Activated CD8-positive, alpha-beta memory T cell treated with anti-CD3 and anti-CD28 coated beads, Interleukin-2, amount 10 ng/mL, durations not matched to agents 7 days and 5 days (primary cell): Measurements from ENCODE around the gene CSPG5. TPM values are rescaled to one million over a fixed set of nuclear protein-coding genes. Genes with fewer than 3 reads are reported as not detected.
A peak's percentile ranks its signal among the peaks of the same experiment; 100 is the strongest.

Experiments used
- ATAC-seq: fragments of 150-1000 bp; cut with Tn5 transposase; one replicate; pipeline ENCODE4 v1.10.0; 2021; ENCODE audit warnings: moderate library complexity
- CTCF ChIA-PET: fragments of 350-600 bp; sonication (Branson Sonifier 250); formaldehyde crosslinking; loops from one replicate; lab custom pipeline; 2021; ENCODE audit warnings: antibody characterized with exemption; lab: Charles Lee
- DNase-seq: peaks from one replicate; pipeline ENCODE4 v3.0.0-alpha.2; 2020
- H3K27ac Mint-ChIP-seq: one replicate; pipeline ENCODE4 v1.8.0; 2021; ENCODE audit warnings: mild to moderate bottlenecking, mixed read lengths
- H3K27me3 Mint-ChIP-seq: one replicate; pipeline ENCODE4 v1.8.0; 2021; ENCODE audit warnings: mixed read lengths
- H3K36me3 Mint-ChIP-seq: one replicate; pipeline ENCODE4 v1.8.0; 2021; ENCODE audit warnings: mild to moderate bottlenecking, mixed read lengths
- H3K4me1 Mint-ChIP-seq: one replicate; pipeline ENCODE4 v1.8.0; 2021; ENCODE audit warnings: mixed read lengths
- H3K4me3 Mint-ChIP-seq: one replicate; pipeline ENCODE4 v1.8.0; 2021; ENCODE audit warnings: mild to moderate bottlenecking, moderate library complexity, mixed read lengths
- H3K9me3 Mint-ChIP-seq: one replicate; pipeline ENCODE4 v1.8.0; 2022; ENCODE audit warnings: low read depth, mixed read lengths
- total RNA-seq, 2 experiments: library from RNA; stranded (reverse); gene quantifications; one replicate each; pipeline ENCODE4 v1.2.3, GENCODE V29; 2021

Gene CSPG5, protein sequence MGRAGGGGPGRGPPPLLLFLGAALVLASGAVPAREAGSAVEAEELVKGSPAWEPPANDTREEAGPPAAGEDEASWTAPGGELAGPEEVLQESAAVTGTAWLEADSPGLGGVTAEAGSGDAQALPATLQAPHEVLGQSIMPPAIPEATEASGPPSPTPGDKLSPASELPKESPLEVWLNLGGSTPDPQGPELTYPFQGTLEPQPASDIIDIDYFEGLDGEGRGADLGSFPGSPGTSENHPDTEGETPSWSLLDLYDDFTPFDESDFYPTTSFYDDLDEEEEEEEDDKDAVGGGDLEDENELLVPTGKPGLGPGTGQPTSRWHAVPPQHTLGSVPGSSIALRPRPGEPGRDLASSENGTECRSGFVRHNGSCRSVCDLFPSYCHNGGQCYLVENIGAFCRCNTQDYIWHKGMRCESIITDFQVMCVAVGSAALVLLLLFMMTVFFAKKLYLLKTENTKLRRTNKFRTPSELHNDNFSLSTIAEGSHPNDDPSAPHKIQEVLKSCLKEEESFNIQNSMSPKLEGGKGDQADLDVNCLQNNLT
- under 1 TPM; 0.21 to 0.32 TPM for total RNA-seq

DNA sequence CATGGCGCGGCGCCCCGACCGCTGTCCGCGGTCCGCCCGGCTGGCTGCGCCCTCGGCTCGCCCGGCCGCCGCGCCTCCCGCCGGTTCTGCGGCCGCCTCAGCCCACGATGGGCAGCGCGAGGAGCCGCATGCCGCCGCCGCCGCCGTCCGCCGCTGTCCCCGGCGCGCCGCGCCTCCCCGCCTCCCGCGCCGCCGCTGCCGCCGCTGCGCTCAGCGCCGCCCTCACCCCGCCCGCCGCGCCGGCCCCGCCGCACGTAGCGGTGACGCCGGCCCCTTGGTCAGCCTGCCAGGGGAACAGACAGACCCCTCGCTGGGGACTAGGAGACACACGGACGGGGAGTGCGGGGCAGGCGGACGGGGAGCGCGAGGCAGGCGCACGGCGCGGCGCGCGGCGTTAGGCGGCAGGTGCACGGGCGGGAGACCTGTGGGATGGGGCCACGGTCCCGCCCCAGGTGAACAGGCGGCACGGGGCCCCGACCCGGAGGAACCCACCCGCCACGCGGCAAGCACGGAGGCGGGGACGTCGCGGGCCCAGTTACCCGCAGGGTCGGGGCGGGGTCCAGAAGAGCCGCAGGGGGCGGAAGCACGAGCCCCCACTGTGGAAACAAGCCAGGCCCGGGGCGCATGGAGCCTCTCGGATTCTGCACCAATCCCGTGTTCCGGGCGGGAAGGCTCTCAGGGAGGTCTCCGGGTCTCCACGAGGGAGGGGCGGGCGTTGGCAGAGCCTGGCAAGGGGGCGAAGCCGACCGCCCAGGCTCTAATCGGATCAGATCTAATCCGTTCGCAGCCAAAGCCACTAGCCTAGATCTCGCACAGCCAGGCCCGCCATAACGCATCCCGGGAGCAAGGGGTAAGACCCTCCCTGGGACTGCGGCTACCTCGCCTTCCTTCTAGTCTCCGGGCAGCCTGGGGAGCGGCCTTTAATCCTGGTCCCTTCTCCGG lies at the start of gene CSPG5:
Gene CSPG5 (minus strand): TSS at position 175 of the 942 bp plus-strand sequence. CDS start 172 bp downstream, at position 3.
- peak within 1 kb of the TSS; percentile 54 for H3K4me3 Mint-ChIP-seq
- H3K27ac Mint-ChIP-seq = no peak within 1 kb of the TSS
- no peak for DNase-seq
- no peaks in the 10 kb centered on the region for H3K36me3 Mint-ChIP-seq
- H3K27me3 Mint-ChIP-seq = peaks cover 40% of the 10 kb centered on the region
- H3K9me3 Mint-ChIP-seq = no peaks in the 10 kb centered on the region
- peak; percentile 56 for ATAC-seq
- CTCF ChIA-PET = interaction anchor here (0.6 to 2.2 kb wide), 2 partner anchors 58 to 158 kb away, joined by 3 to 11 read pairs; no protein-coding TSS in a partner anchor
- no peaks in the 10 kb centered on the region for H3K4me1 Mint-ChIP-seq

DNA sequence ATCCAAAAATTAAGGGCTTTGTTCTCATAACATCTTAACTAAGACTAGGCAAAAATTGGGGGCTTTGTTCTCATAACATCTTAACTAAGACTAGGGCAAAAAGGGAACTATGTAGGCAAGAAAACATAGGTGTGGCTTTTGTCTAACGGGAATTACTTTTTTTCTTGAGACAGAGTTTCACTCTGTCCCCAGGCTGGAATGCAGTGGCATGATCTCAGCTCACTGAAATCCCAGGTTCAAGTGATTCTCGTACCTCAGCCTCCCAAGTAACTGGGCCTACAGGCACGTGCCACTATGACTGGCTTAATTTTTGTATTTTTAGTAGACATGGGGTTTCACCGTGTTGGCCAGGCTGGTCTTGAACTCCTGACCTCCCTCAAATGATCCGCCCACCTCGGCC lies 49.8 kb upstream of the CSPG5 start:
- CTCF ChIA-PET = interaction anchor here (1.0 kb wide), 1 partner anchor 36 kb away, joined by 3 read pairs; no protein-coding TSS in a partner anchor
- Mint-ChIP-seq H3K4me3 (no peak overlapping the region), H3K9me3 (no peaks in the 10 kb centered on the region), H3K4me1 (no peaks in the 10 kb centered on the region), H3K27ac (no peak overlapping the region), H3K36me3 (peaks cover 18% of the 10 kb centered on the region), H3K27me3 (no peaks in the 10 kb centered on the region)
- DNase-seq (no peak), ATAC-seq (no peak)

GRCh38 chr3:47622671-47623461 lies 44.2 kb upstream of the CSPG5 start:
- Mint-ChIP-seq H3K4me1 (peaks cover 3% of the 10 kb centered on the region), H3K27me3 (no peaks in the 10 kb centered on the region), H3K4me3 (no peak overlapping the region), H3K27ac (peak overlapping the region; percentile 37), H3K9me3 (no peaks in the 10 kb centered on the region), H3K36me3 (peaks cover 32% of the 10 kb centered on the region)
- CTCF ChIA-PET = interaction anchor here (0.7 kb wide), 1 partner anchor 129 kb away, joined by 3 read pairs; no protein-coding TSS in a partner anchor
- DNase-seq = no peak
- ATAC-seq = no peak

GRCh38 chr3:47617086-47618010 lies 38.7 kb upstream of the CSPG5 start:
- Mint-ChIP-seq H3K36me3 (peaks cover 32% of the 10 kb centered on the region), H3K4me1 (no peaks in the 10 kb centered on the region), H3K27me3 (no peaks in the 10 kb centered on the region), H3K4me3 (no peak overlapping the region), H3K27ac (no peak overlapping the region), H3K9me3 (no peaks in the 10 kb centered on the region)
- CTCF ChIA-PET = interaction anchor here (1.0 kb wide), 1 partner anchor 17 kb away, joined by 3 read pairs; no protein-coding TSS in a partner anchor
- no peak for ATAC-seq
- DNase-seq = no peak

DNA sequence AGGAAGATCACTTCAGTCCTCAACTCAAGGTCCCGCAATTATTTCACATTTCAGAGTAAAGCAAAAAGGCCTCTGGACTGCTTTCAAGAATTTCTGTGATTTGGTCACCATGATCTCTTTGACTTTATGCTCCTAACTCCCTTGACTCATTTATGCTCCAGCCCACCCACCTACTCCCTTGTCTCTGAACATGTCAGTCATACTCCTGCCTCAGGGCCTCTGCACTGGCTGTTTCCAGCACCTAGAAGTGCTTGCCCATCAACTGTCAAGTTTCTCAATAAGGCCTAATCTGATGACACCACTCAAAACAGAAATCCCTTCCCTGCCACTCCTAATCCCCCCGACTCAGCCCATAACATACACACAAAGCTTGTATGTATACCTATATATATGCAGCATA lies 36.1 kb upstream of the CSPG5 start:
- H3K27ac Mint-ChIP-seq = no peak overlapping the region
- no peak overlapping the region for H3K4me3 Mint-ChIP-seq
- H3K27me3 Mint-ChIP-seq = no peaks in the 10 kb centered on the region
- no peaks in the 10 kb centered on the region for H3K9me3 Mint-ChIP-seq
- CTCF ChIA-PET = no interaction called here
- ATAC-seq = no peak
- peaks cover 33% of the 10 kb centered on the region for H3K36me3 Mint-ChIP-seq
- H3K4me1 Mint-ChIP-seq = peaks cover 3% of the 10 kb centered on the region
- DNase-seq = no peak

GRCh38 chr3:47613722-47614121 lies 35.1 kb upstream of the CSPG5 start:
- Mint-ChIP-seq H3K4me1 (peaks cover 3% of the 10 kb centered on the region), H3K27ac (no peak overlapping the region)
- CTCF ChIA-PET = interaction anchor here (0.5 to 0.6 kb wide), 2 partner anchors 135 to 249 kb away, joined by 3 to 4 read pairs; no protein-coding TSS in a partner anchor

GRCh38 chr3:47612879-47613278 lies 34.2 kb upstream of the CSPG5 start:
- Mint-ChIP-seq H3K4me1 (peaks cover 3% of the 10 kb centered on the region), H3K9me3 (no peaks in the 10 kb centered on the region), H3K36me3 (peaks cover 37% of the 10 kb centered on the region), H3K27me3 (no peaks in the 10 kb centered on the region), H3K27ac (no peak overlapping the region), H3K4me3 (no peak overlapping the region)
- ATAC-seq = no peak
- CTCF ChIA-PET = no interaction called here
- no peak for DNase-seq

More at GRCh38 chr3:47613722-47614121, 35.1 kb upstream of the CSPG5 start:
- no peaks in the 10 kb centered on the region for H3K9me3 Mint-ChIP-seq
- H3K27me3 Mint-ChIP-seq = no peaks in the 10 kb centered on the region
- ATAC-seq (no peak), DNase-seq (no peak)
- H3K36me3 Mint-ChIP-seq = peaks cover 33% of the 10 kb centered on the region
- H3K4me3 Mint-ChIP-seq = no peak overlapping the region

DNA sequence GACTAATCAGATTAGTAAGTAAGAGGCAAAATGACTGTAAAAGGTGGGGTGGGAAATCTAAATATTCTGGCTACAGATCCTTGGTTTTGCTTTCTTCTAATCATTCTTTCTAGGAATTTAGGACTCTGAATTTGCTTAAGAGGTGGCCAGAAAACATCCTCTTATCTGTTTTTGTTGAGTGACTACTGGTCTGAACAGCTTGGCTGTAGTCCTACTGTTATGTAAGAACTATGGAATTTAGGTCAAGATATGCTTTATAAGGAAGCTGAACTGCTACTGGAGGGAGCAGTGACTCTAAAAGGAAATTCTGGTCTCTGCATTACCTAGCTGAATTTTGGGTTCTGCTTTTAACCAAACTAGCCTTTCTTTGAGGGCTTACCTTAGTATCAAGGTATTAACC lies 33.5 kb upstream of the CSPG5 start:
- CTCF ChIA-PET = no interaction called here
- H3K4me1 Mint-ChIP-seq = peaks cover 3% of the 10 kb centered on the region
- no peaks in the 10 kb centered on the region for H3K9me3 Mint-ChIP-seq
- no peak overlapping the region for H3K4me3 Mint-ChIP-seq
- H3K27ac Mint-ChIP-seq = peak overlapping the region; percentile 26
- peaks cover 31% of the 10 kb centered on the region for H3K36me3 Mint-ChIP-seq
- ATAC-seq (no peak), DNase-seq (no peak)
- no peaks in the 10 kb centered on the region for H3K27me3 Mint-ChIP-seq

GRCh38 chr3:47611576-47611975 lies 32.9 kb upstream of the CSPG5 start:
- CTCF ChIA-PET = no interaction called here
- ATAC-seq (no peak), DNase-seq (no peak)
- no peaks in the 10 kb centered on the region for H3K27me3 Mint-ChIP-seq
- H3K27ac Mint-ChIP-seq = no peak overlapping the region
- no peaks in the 10 kb centered on the region for H3K9me3 Mint-ChIP-seq
- no peak overlapping the region for H3K4me3 Mint-ChIP-seq
- peaks cover 31% of the 10 kb centered on the region for H3K36me3 Mint-ChIP-seq
- peaks cover 3% of the 10 kb centered on the region for H3K4me1 Mint-ChIP-seq

DNA sequence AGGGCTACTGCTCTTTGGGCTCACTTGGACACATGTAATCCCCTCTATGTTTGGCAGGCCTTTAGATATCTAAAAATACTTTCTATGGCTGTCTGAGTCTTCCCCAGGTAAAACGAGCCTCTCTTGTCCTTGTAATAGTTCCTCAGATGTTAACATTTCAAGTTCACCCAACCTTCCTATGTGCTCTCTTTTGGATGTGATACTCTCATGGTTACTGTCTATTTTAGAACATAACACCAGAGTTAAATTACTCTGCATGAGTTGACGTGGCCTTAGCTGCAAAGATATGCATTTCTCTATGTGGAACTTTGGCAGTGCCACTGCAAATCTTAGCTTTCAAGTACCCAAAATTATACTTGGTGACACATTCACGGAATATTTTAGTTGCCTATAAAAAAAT lies 31.9 kb upstream of the CSPG5 start:
- no peaks in the 10 kb centered on the region for H3K9me3 Mint-ChIP-seq
- CTCF ChIA-PET = no interaction called here
- ATAC-seq = no peak

DNA sequence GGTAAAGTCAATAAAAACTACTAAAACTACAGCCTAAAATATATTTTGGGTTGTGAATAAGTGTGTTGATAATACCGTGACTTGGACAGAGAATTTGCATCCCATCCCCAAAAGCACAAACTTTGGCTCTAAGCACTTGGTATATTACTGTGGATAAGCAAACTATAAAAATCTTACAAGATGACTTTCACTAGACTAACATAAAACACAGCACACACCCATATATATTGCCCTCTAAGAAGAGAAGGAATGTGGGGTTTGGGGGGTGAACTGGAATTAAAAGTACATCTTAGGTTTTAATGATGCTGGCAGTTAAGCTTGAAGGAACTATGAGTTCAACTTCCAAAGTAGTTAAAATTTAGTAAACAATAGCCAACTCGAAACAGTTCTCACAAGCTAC lies 28.7 kb upstream of the CSPG5 start:
- Mint-ChIP-seq H3K36me3 (peaks cover 42% of the 10 kb centered on the region), H3K27me3 (no peaks in the 10 kb centered on the region), H3K27ac (no peak overlapping the region), H3K4me3 (no peak overlapping the region), H3K4me1 (peaks cover 6% of the 10 kb centered on the region), H3K9me3 (no peaks in the 10 kb centered on the region)
- CTCF ChIA-PET = interaction anchor here (1.4 kb wide), 1 partner anchor 10 kb away, joined by 4 read pairs; no protein-coding TSS in a partner anchor
- ATAC-seq (no peak), DNase-seq (no peak)

More for the DNA sequence above, 31.9 kb upstream of the CSPG5 start:
- H3K36me3 Mint-ChIP-seq = peaks cover 34% of the 10 kb centered on the region
- H3K27me3 Mint-ChIP-seq = no peaks in the 10 kb centered on the region
- no peak for DNase-seq
- H3K27ac Mint-ChIP-seq = no peak overlapping the region
- no peak overlapping the region for H3K4me3 Mint-ChIP-seq
- peaks cover 3% of the 10 kb centered on the region for H3K4me1 Mint-ChIP-seq
